OCI-LY1 (cell line): ENCODE results near the gene ESR1.

ENCODE experiments used
- H2AFZ ChIP-seq: fragments of 200-600 bp; sonication (generic), shearing (Covaris generic); 2 replicates; pipeline ENCODE4 v1.6.0; 2014; ENCODE audit warnings: antibody characterized with exemption, mild to moderate bottlenecking, low read length
- H3F3A ChIP-seq: fragments of 200-600 bp; sonication (generic), shearing (Covaris generic); 2 replicates; pipeline ENCODE4 v1.6.0; 2014; ENCODE audit warnings: mild to moderate bottlenecking, antibody characterized with exemption, low read length, moderate library complexity; ENCODE audit not compliant: insufficient read depth
- H3K27ac ChIP-seq: fragments of 200-600 bp; sonication (generic); 2 replicates; pipeline ENCODE4 v1.5.1; 2014; ENCODE audit warnings: low read length, mixed run types, mild to moderate bottlenecking, low read depth; ENCODE audit not compliant: poor library complexity, severe bottlenecking
- H3K27me3 ChIP-seq: fragments of 200-600 bp; sonication (generic); 2 replicates; pipeline ENCODE4 v1.6.0; 2014; ENCODE audit warnings: antibody characterized with exemption, mild to moderate bottlenecking, low read length, moderate library complexity; ENCODE audit not compliant: insufficient read depth
- H3K36me3 ChIP-seq: fragments of 200-600 bp; sonication (generic); 2 replicates; pipeline ENCODE4 v1.6.1; 2014; ENCODE audit warnings: mild to moderate bottlenecking, antibody characterized with exemption, low read length, moderate library complexity, mixed read lengths; ENCODE audit not compliant: insufficient read depth
- H3K4me1 ChIP-seq: fragments of 200-600 bp; sonication (generic); 2 replicates; pipeline ENCODE4 v1.5.1; 2014; ENCODE audit warnings: mild to moderate bottlenecking, low read length, moderate library complexity; ENCODE audit not compliant: insufficient read depth, severe bottlenecking
- H3K4me2 ChIP-seq: fragments of 200-600 bp; sonication (generic), shearing (Covaris generic); 2 replicates; pipeline ENCODE4 v1.6.1; 2014; ENCODE audit warnings: low read length
- H3K4me3 ChIP-seq: fragments of 200-600 bp; sonication (generic); 2 replicates; pipeline ENCODE4 v1.5.1; 2014; ENCODE audit warnings: low read length, low read depth, mild to moderate bottlenecking, mixed read lengths; ENCODE audit not compliant: poor library complexity, severe bottlenecking
- H3K79me2 ChIP-seq: fragments of 200-600 bp; shearing (Covaris generic); 2 replicates; pipeline ENCODE4 v1.6.1; 2016; ENCODE audit warnings: mixed run types, low read length, mixed read lengths; ENCODE audit not compliant: insufficient read depth
- H3K9ac ChIP-seq: fragments of 200-600 bp; sonication (generic), shearing (Covaris generic); 2 replicates; pipeline ENCODE4 v1.6.1; 2014; ENCODE audit warnings: mild to moderate bottlenecking, low read length, mixed read lengths
- H3K9me2 ChIP-seq: fragments of 200-600 bp; sonication (generic), shearing (Covaris generic); 2 replicates; pipeline ENCODE4 v1.6.1; 2014; ENCODE audit warnings: low read depth, mild to moderate bottlenecking, low read length, mixed read lengths
- H3K9me3 ChIP-seq: fragments of 200-600 bp; shearing (Covaris generic); 2 replicates; pipeline ENCODE4 v1.6.1; 2014; ENCODE audit warnings: low read length, mixed read lengths
- H4K20me1 ChIP-seq: fragments of 200-600 bp; sonication (generic), shearing (Covaris generic); 2 replicates; pipeline ENCODE4 v1.6.0; 2016; ENCODE audit warnings: mild to moderate bottlenecking, low read length; ENCODE audit not compliant: insufficient read depth
- EZH2 ChIP-seq: fragments of 200-600 bp; sonication (generic), shearing (Covaris generic); IDR thresholded peaks from 2 replicates; pipeline ENCODE4 v1.8.0; 2017; ENCODE audit warnings: borderline replicate concordance, mixed run types, mild to moderate bottlenecking, antibody characterized with exemption, low read length, moderate library complexity, mixed read lengths
- TF ChIP-seq, protein P1 (sequence below): fragments of 200-600 bp; sonication (generic), shearing (Covaris generic); IDR thresholded peaks from 2 replicates; pipeline ENCODE4 v1.5.1; 2017; ENCODE audit warnings: mild to moderate bottlenecking, antibody characterized with exemption, low read length, moderate library complexity, mixed read lengths

ESR1 gene

GRCh38 chr6:152110886-152111820 is 303.7 kb downstream of the ESR1 start:
- Histone ChIP-seq H3K9me2 (no peaks in the 10 kb centered on the region), H2AFZ (no peak overlapping the region), H3K79me2 (no peaks in the 10 kb centered on the region), H3F3A (no peaks in the 10 kb centered on the region), H3K27me3 (no peaks in the 10 kb centered on the region), H3K9me3 (no peaks in the 10 kb centered on the region), H3K36me3 (no peaks in the 10 kb centered on the region), H3K9ac (no peak overlapping the region), H3K4me3 (no peak overlapping the region), H3K27ac (no peak overlapping the region), H4K20me1 (no peaks in the 10 kb centered on the region), H3K4me2 (no peak overlapping the region), H3K4me1 (no peaks in the 10 kb centered on the region)
- no peak for TF ChIP-seq EZH2
- TF ChIP-seq, protein P1, sequence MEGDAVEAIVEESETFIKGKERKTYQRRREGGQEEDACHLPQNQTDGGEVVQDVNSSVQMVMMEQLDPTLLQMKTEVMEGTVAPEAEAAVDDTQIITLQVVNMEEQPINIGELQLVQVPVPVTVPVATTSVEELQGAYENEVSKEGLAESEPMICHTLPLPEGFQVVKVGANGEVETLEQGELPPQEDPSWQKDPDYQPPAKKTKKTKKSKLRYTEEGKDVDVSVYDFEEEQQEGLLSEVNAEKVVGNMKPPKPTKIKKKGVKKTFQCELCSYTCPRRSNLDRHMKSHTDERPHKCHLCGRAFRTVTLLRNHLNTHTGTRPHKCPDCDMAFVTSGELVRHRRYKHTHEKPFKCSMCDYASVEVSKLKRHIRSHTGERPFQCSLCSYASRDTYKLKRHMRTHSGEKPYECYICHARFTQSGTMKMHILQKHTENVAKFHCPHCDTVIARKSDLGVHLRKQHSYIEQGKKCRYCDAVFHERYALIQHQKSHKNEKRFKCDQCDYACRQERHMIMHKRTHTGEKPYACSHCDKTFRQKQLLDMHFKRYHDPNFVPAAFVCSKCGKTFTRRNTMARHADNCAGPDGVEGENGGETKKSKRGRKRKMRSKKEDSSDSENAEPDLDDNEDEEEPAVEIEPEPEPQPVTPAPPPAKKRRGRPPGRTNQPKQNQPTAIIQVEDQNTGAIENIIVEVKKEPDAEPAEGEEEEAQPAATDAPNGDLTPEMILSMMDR = no peak

GRCh38 chr6:152112491-152113261 is 305.2 kb downstream of the ESR1 start:
- H3F3A ChIP-seq = no peaks in the 10 kb centered on the region
- TF ChIP-seq EZH2 = no peak

GRCh38 chr6:152117156-152118133 is 310.0 kb downstream of the ESR1 start:
- H3K4me2 ChIP-seq = no peak overlapping the region
- no peak overlapping the region for H3K9ac ChIP-seq
- H3F3A ChIP-seq = no peaks in the 10 kb centered on the region
- H4K20me1 ChIP-seq = no peaks in the 10 kb centered on the region
- no peaks in the 10 kb centered on the region for H3K79me2 ChIP-seq
- H3K9me2 ChIP-seq = no peaks in the 10 kb centered on the region
- no peak for TF ChIP-seq EZH2
- TF ChIP-seq, protein P1 = no peak
- H3K27me3 ChIP-seq = no peaks in the 10 kb centered on the region
- H3K4me1 ChIP-seq = no peaks in the 10 kb centered on the region
- H3K4me3 ChIP-seq = no peak overlapping the region
- H3K27ac ChIP-seq = no peak overlapping the region
- no peaks in the 10 kb centered on the region for H3K9me3 ChIP-seq
- no peak overlapping the region for H2AFZ ChIP-seq
- H3K36me3 ChIP-seq = peaks cover 29% of the 10 kb centered on the region

More at GRCh38 chr6:152112491-152113261, 305.2 kb downstream of the ESR1 start:
- Histone ChIP-seq H3K9me3 (no peaks in the 10 kb centered on the region), H4K20me1 (no peaks in the 10 kb centered on the region), H2AFZ (no peak overlapping the region), H3K9ac (no peak overlapping the region), H3K9me2 (no peaks in the 10 kb centered on the region), H3K79me2 (no peaks in the 10 kb centered on the region), H3K36me3 (no peaks in the 10 kb centered on the region), H3K4me2 (no peak overlapping the region), H3K27me3 (no peaks in the 10 kb centered on the region), H3K4me3 (no peak overlapping the region), H3K27ac (no peak overlapping the region), H3K4me1 (no peaks in the 10 kb centered on the region)
